HG03060 (cell line): Measurements from ENCODE around the gene ACTN1.

Experiments used
- ATAC-seq: cut with Tn5 transposase; IDR thresholded peaks from one replicate; pipeline ENCODE4 v1.9.1; 2021; ENCODE audit warnings: low read depth, moderate number of reproducible peaks; ENCODE audit not compliant: unreplicated experiment

The ACTN1 gene

GRCh38 chr14:68938271-68939150, 40.6 kb downstream of the ACTN1 start:
- no peak for ATAC-seq

- ATAC-seq: no peak
Measured at GRCh38 chr14:68937471-68938270, 41.4 kb downstream of the ACTN1 start.

DNA sequence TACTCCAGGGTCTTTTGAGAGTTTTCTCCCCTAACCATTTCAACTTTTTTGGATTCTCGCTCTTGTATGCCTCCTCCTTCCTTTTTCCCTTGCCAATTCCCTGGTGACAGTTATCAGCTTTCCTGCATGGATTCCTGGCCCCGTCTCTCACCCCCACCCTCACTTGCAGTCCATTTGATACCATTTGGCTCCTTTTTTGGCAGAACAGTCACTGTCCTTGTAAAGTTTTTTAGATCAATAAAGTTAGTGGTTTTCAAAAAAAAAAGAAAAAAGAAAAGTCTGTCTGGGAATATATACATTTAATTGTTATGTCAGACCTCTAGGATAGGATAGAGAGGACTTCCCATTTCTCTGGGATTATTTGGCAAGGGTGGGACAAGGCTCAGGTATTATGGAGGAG, 42.1 kb downstream of the ACTN1 start:
- ATAC-seq: no peak

DNA sequence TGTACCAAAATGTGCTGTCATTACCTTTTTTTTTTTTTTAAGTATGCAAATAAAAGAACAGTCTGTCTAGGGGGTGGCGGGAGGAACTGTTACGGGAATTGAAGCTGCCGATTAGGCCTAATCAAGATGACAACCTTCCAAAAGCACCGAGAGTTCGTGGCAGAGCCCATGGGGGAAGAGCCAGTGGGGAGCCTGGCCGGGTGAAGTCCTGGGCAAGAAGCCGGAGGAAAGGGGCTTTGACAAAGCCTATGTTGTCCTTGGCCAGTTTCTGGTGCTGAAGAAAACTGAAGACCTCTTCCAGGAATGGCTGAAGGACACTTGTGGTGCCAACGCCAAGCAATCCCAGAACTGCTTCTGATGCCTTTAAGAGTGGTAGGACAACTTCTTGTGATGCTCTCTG, 42.6 kb downstream of the ACTN1 start:
- ATAC-seq: no peak

- ATAC-seq: no peak
Measured at GRCh38 chr14:68935761-68936214, 43.3 kb downstream of the ACTN1 start.

GRCh38 chr14:68934066-68934465, 45.0 kb downstream of the ACTN1 start:
- ATAC-seq: no peak

DNA sequence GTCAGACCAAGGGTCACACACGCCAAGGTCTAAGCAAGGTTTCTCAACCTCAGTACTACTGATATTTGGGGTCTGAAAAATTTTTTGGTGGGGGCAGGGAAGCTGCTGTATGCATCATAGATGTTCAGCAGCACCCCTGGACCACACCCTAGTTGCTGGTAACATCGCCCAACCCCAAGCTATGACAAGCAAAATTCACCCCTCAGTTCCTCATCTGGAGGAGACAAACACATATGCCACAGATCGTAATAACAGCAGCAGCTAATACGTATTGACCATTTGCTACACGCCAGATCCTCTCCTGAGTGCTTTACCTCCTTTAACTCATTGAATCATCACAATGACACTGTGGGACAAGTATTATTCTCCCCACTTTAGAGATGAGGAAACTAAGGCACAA, 46.4 kb downstream of the ACTN1 start:
- ATAC-seq: no peak

GRCh38 chr14:68932231-68932630, 46.9 kb downstream of the ACTN1 start:
- no peak for ATAC-seq

- no peak for ATAC-seq
Measured at GRCh38 chr14:68931474-68932051, 47.5 kb downstream of the ACTN1 start.

GRCh38 chr14:68931063-68931462, 48.0 kb downstream of the ACTN1 start:
- ATAC-seq: no peak

GRCh38 chr14:68929623-68930307, 49.3 kb downstream of the ACTN1 start:
- ATAC-seq: no peak

- ATAC-seq: no peak
Measured at GRCh38 chr14:68928770-68929550, 50.1 kb downstream of the ACTN1 start.

- no peak for ATAC-seq
Measured at GRCh38 chr14:68927956-68928675, 51.0 kb downstream of the ACTN1 start.

GRCh38 chr14:68927089-68927488, 52.0 kb downstream of the ACTN1 start:
- ATAC-seq: no peak

GRCh38 chr14:68926236-68926635, 52.9 kb downstream of the ACTN1 start:
- ATAC-seq: no peak

DNA sequence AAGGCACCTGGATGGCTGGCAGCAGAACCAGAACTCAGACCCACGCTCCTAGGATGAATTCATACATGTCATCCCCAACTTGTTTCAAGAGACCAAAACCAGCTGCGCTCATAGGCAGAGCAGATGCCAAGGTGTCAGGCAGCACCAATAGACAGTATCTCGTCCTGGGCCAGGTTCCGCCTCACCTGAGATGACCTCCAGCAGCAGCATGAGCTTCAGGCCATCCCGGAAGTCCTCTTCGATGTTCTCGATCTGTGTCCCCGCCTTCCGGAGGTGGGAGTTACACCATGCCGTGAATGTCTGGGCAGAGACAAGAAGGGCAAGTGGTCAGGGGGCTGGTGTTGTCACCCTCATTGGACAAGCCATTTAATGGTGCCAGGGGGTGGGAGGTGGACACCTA, 53.7 kb downstream of the ACTN1 start:
- ATAC-seq: no peak

- ATAC-seq: no peak
Measured at GRCh38 chr14:68924186-68925158, 54.6 kb downstream of the ACTN1 start.

GRCh38 chr14:68922886-68923285, 56.2 kb downstream of the ACTN1 start:
- no peak for ATAC-seq
